ENCODE results near the gene ZBTB20.

The ZBTB20 gene

DNA sequence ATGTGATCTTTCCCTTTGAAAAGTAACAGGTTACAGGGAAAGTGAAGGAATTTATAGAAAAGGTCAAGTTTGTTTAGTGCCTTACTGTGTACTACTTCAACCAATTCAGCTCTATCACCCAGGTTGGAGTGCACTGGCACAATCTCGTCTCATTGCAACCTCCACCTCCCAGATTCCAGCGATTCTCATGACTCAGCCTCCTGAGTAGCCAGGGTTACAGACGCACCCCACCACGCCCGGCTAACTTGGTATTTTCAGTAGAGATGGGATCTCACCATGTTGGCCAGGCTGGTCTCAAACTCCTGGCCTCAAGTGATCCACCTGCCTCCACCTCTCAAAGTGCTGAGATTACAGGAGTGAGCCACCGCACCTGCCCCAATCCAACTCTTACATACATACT, 279.7 kb downstream of the ZBTB20 start:
- DNase-seq = no peak

DNA sequence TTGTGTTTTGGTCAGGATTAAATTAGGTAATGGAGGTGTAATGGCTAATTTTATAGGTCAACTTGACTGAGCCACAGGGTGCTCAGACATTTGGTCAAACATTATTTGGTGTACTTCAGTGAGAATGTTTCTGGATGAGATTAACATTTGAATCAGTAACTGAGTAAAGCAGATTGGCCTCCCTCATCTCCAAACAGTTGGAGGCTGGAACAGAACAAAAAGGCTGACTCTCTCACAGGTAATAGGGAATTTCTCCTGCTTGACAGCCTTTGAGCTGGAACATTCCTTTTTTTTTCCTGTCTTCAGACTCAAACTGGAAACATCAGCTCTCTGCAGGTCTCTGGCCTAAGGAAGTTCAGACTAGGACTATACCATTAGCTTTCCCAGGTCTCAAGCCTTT, 280.7 kb downstream of the ZBTB20 start:
- no peak for DNase-seq

DNA sequence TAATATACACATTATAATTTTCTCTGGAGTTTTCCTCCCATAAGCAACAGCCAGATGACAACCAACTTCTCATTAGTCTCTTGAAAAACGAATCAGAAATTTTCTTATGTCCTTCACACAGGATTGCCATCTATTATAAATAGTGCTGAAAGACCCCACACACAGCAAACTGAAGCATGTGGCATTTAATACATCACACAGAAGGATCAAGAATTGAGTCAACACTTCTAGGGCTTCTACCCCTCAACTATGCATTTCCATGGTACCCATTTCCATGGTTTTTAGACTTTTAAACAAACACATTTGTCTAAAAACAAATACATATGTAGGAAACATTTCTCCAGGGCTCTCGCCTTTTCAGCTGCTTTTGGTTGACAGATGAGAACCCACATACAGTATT, 282.1 kb downstream of the ZBTB20 start:
- no peak for DNase-seq

- no peak for DNase-seq
These were observed 283.2 kb downstream of the ZBTB20 start for GRCh38 chr3:114863848-114864247.

GRCh38 chr3:114861666-114862065, 285.4 kb downstream of the ZBTB20 start:
- DNase-seq = no peak

DNA sequence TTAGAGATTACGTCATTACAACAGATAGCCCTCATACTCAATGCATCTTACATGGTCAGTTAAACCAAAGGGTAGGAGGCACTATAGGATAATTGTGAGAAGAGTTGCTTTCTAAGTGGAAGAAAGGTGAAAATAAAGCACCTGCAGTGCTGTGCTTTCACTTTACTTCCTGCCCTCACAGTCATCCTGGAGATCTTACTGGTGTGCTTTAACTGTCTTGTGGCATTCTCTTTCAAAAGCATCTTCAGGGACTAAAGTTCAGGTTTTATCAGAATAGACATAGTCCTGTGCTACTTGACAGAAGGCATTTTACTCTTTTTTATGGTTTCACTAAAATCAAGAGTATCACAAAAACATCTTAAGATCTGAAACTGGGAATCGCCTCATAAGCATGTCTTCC, 286.6 kb downstream of the ZBTB20 start:
- DNase-seq = no peak

- DNase-seq = no peak
These were observed 288.8 kb downstream of the ZBTB20 start for GRCh38 chr3:114858329-114858728.

DNA sequence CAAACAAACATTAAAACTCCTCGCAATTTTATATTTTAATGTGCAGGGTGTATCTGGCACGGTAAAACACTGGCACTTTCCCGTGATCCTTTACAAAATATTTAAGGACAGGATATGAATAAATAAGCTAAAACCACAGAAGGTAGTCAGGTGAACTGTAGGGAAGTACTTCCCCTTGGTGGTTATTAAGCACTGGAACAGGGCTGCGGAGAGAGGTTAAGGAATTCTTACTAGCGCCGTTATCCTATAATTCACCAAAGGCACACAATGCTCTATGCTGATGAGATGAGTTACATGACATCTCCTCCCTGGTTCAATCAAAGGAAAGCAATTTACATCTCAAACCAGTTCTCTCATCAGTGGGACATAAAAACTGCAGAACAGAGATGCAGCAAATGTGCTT, 289.8 kb downstream of the ZBTB20 start:
- DNase-seq = no peak

GRCh38 chr3:114856835-114857234, 290.3 kb downstream of the ZBTB20 start:
- DNase-seq = no peak

GRCh38 chr3:114855839-114856238, 291.2 kb downstream of the ZBTB20 start:
- DNase-seq = no peak

GRCh38 chr3:114852966-114853365, 294.1 kb downstream of the ZBTB20 start:
- no peak for DNase-seq

DNA sequence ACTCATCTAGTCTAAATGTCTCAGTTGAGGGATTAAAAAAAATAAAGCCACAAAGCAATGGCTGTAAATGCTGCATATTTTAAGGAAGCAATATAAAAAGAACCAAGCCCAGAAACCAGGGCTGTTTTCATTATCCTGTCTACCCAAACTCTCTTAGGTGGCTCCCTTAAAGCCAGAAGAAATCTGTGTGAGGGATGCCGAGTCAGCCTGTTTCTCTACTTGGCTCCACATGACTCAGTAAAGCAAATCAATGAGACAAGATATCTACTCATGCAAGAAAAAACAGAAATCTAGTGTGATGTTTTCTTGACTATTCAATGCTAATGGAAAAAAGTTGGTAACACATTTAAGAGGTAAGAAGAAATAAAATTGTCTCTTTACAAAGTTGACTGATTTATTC, 296.2 kb downstream of the ZBTB20 start:
- no peak for DNase-seq

- no peak for DNase-seq
These were observed 298.3 kb downstream of the ZBTB20 start for GRCh38 chr3:114848643-114849350.

DNA sequence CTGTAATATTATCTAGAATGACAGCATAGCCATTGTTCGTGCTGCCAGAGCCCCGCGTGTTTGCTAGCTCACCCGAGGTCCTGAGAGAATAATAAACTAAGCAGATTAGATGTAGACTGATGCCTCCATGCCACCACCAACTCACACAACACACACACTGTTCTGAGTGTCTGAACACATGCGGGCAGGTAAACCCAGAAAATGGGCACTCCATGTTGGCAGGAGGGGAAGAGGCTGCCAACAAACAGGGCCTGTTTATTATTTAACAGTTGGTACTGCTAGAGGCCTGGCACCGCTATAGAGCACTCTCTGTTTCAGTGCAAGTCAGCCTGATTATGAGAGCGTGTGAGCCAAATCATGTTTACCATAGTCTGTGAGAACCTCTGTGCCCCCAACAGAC, 299.0 kb downstream of the ZBTB20 start:
- no peak for DNase-seq

- DNase-seq = no peak
These were observed 299.5 kb downstream of the ZBTB20 start for GRCh38 chr3:114847564-114847963.

DNA sequence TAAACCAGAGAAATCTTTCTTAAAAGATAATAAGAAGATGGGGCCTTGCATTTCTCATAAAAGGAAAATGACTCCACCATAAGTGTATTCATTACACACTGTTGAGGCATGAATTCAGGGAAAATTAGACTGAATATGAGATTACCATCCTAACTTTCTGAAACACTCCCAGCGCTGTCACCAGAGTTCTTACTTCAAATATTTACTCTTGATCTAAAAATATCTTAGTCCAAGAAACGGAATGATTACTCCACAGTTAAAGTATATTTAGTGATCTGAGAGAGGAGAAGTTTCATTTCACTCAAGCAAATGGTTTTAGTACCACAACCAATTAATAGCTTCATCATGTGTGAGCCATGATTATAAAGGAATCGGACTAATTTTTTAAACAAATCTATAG, 300.3 kb downstream of the ZBTB20 start:
- DNase-seq = no peak

DNA sequence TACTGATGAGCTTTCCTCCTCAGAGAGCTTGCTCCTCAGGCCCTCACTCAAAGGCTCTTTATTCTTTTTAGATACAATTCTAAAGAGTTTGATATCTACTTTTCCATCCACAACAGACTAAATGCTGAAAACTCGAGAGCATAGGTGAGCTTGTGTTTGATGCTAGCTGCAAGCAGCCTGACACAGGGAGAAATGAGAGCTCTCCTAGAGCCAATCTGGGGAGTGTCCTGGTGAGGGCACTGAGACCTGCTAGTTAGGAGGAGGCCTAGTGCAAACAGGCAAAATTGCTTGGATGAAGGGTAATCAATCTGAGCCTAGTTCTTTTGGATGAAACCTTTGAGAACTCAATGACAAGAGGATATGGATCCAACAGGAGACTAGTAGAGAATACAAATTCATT, 300.8 kb downstream of the ZBTB20 start:
- DNase-seq = no peak

GRCh38 chr3:114841515-114841914, 305.6 kb downstream of the ZBTB20 start:
- DNase-seq = no peak

DNA sequence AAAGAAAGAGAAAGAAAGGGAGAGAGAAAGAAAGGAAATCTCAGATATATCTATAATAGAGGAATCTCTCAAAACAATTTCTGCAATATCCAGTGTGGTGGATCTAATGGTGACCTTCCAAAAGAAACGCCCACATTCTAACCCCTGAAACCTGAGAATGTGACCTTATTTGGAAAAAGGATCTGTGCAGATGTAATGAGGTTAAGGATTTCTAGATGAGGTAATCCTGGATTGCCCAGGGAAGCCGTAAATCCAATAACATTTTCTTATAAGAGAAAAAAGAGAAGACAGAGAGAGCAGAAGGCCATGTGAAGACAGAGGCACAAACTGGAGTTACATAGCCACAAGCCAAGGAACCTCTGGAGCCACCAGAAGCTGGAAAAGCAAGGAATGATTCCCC, 307.6 kb downstream of the ZBTB20 start:
- no peak for DNase-seq

DNA sequence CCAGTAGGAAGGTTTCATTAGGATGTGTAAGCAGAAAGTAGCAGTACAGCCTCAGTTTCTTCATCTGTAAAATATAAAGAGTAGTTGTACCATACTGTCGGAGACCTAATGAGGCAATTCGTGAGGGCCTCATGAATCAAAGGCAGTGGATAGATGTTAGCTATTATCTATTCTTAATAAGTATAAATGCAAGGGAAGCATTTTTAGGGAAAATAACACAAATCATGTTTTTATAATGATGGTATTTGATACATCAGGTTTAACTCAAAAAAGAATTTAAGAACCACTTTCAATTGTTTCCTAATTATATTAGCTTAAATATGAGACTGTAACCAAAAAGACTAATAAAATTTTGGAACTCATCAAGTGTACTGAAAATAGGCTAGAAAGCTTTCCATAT, 309.1 kb downstream of the ZBTB20 start:
- no peak for DNase-seq

DNA sequence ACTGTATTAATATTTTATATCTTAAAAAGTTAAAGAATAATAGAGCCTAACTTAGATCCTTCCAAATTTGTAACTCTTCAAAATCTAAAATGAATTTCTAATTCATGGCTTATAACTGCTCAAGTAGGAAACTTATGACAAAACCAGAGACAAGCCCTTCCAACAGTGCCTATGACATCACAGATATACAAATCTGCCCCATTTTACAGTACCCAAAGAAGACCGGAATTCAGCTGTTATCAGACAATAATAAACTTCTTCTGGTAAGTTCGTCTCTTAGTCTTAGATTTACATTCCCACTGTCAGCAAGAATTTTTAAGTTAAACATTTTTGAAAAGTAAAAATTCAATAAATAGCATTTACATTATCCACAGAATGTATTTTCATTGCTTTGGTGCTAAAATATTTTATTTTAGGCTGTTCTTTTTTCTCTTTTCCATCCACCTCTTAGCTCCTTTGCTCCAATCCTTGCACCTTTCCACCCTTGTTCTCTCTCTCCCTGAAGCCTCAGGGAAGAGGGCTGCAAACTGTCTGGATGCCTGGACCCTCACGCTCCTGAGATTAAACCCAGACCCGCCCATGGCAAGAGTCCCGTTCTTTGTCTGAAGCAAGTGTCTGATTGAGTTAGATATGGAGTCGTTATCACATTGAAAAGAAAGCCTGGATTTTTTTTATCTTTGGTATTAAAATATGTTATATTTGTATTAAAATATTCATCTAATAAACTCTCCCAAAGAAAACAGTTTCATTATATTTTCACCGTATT, 312.7 kb downstream of the ZBTB20 start:
- DNase-seq = no peak

- DNase-seq = no peak
These were observed 315.2 kb downstream of the ZBTB20 start for GRCh38 chr3:114831861-114832260.

DNA sequence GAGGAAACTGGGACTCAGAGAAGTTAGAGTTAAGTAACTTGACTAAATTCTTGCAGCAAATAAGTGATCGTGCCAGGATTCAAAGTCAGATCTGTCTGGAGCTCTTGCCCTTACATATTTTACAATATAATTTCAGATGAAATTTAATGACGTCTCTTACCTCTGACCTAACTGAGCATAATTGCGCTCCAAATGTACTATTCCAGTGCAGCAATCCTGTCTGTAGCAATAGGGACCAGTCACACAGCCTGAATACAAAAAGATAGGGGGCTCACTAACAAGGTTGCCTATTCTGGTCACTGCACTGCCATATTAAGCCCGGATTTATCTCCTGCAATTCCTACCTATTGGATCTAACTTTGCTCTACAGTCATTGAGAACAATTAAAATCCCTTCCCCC, 316.4 kb downstream of the ZBTB20 start:
- no peak for DNase-seq

GRCh38 chr3:114829783-114830182, 317.3 kb downstream of the ZBTB20 start:
- DNase-seq = no peak

GRCh38 chr3:114827495-114827894, 319.6 kb downstream of the ZBTB20 start:
- DNase-seq = no peak

Data from activated naive CD4-positive, alpha-beta T cell treated with Interleukin-2 at 50 U/mL for 16 hours (primary cell).